Measurements from ENCODE around the gene CASZ1.

The CASZ1 gene

GRCh38 chr1:10724948-10725847 lies 71.2 kb downstream of the CASZ1 start:
- DNase-seq, result peak; percentile 66

DNA sequence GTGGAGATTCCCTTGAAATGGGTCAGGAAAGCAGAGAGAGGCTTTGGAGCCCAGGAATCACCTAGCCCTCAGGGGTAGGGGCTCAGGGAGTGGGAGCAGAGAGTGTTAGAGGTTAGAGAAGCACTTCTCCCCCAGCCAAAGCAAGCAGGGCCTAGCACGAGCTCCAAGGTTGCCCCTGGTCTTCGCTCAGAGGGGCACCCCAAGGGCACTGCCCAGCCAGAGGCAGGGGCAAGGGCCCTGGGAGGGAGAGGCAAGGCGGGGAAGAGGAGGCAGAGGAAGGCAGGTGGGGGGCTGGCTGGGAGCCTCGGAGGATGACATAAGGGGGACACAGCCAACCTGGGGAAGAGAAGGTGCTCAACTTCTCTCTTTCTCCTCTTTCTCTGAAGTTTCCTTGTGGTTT lies 71.9 kb downstream of the CASZ1 start:
- DNase-seq, result no peak

GRCh38 chr1:10724052-10724494 lies 72.4 kb downstream of the CASZ1 start:
- DNase-seq, result peak; percentile 82

DNA sequence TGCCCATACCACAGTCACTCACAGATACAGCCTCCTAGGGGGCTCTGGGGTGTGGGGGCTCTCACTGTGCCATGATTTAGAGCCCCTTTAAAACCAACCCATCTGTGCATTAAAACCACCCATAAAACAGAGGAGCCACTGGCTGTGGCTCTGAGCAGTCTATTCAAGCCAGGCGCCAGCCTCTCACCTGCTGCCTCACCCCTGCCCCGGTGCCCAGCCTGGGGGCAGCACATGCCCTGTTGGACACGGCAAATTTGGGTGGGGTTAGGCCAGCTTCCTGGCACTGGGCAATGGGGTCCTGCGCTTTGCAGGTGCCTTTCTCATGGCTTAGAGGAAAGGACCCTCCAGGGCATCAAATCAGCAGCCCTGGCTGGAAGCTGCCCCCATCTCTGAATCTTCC lies 73.1 kb downstream of the CASZ1 start:
- DNase-seq, result no peak

DNA sequence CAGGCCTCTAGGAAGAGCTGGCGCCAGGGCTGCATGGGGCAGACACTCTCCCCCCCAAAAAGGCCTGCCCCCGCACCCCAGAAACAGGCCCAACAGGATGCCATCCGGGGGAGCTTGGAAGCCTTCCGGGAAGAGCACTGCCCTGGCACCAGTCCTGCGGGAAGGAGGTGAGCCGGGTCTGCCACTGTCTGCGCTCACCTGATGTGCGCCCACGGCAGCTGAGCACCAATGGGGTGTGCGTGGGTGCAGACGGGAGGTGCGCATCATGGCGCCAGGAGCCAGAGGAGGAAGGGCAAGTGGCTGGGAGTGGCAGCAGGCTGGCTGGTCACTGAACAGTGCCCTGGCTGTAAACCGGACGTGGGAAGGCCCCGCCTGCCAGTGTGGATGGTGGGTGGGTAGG lies 73.6 kb downstream of the CASZ1 start:
- DNase-seq, result no peak

DNA sequence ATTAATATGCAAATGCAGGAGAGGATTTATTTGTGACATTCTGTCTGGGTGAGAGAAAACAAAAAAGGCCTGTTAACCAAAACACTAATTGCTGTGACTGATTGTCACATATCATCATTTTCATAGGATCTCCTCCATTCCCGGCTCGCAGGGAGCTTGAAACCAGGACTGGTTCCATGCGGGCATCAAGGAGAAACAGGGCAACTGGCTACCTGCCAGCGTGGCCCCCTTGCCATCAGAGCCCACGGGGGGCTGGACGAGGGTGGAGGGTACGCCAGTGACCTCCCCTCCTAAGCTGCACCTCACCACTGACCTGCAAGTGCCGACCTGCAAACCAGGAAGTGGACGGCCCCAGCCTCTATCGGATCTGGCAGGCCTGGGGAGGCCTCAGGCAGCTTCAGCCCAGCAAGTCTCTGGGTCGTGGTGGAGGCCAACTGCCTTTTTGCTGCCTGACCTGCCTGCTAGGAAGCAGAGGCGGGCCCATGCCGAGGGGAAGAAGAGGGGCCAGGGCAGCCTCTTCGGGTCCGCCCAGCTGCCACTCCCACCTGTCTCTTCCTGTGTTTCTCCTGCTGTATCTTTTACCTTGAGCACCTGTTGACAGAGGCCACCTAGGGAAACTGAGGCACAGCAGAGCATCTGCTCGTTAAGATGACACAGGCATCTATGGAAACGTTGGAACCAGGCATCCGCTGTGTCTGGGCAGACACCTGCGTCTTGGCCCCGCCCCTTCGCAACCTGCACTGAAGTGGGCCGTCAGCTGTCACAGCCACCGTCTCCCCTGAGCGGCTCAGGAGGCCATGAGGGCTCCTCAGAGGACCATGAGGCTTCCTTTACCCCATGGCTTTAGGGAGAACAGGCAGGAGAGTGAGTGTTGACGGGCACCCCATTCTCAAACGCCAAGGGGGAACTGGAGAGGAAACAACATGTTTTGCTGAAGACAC lies 74.8 kb downstream of the CASZ1 start:
- DNase-seq, result no peak

DNA sequence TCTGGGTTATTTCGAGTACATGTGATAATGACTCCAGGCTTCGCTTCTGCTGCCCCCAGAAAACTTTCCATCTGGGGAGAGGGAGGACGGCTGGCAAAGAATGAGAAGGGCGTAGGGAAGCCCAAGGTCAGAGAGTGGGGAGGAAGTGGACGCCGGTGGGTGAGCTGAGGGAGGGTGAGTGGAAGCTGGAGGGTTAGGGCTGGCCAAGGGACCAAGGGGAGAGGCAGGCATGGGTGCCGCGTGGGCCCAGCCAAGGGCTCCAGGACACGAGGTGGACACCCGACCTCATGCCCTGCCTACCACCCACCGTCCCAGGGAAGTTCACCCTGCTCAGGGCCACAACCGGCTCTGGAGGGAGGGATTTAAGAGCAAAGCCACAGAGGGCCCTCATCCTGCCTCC lies 75.8 kb downstream of the CASZ1 start:
- DNase-seq, result no peak

- no peak for DNase-seq
Observed at GRCh38 chr1:10718083-10718415, 78.4 kb downstream of the CASZ1 start.

- no peak for DNase-seq
Observed at GRCh38 chr1:10717296-10718082, 79.0 kb downstream of the CASZ1 start.

DNA sequence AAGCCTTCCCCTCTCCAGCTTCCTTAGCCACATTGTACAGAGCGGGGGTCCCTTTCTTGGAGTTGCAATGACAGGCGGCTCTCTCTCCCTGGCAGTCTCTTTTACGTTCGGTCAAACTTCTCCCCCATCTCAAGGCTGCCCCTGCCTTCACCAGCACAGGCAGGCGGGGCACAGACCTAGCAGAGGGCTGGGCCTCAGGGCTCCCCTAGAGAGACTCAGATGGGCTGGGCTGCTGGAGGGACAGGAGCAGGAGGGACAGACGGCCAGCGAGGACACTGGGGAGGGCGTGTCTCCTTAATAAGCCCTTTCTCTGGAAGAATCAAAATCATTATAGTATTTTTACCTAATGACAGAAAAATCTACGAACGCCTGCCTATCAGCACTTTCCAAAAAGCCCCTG lies 79.6 kb downstream of the CASZ1 start:
- DNase-seq, result no peak

- DNase-seq, result no peak
Observed at GRCh38 chr1:10714337-10715114, 81.9 kb downstream of the CASZ1 start.

GRCh38 chr1:10713614-10714013 lies 82.8 kb downstream of the CASZ1 start:
- no peak for DNase-seq

- no peak for DNase-seq
Observed at GRCh38 chr1:10712568-10713362, 83.7 kb downstream of the CASZ1 start.

DNA sequence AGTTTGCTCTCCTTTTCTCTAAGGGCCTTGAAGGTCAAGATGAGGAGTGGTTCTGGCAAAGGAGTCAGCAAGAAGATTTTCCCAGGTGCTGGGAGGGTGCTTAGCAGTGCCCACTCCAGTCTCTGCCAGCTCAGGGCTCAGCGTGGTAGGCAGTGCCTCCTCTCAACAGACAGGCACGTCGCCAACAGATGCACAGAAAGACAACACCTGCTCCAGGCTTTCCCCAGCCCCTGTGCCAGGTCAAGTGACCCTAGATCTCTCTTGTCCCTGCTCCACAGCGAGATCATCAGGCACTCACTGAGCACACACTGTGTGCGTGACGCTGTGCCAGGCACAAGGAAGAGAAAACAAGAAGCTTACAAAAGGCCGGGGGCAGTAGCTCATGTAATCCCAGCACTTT lies 86.0 kb downstream of the CASZ1 start:
- peak; percentile 83 for DNase-seq

GRCh38 chr1:10709646-10710045 lies 86.8 kb downstream of the CASZ1 start:
- DNase-seq, result no peak

- no peak for DNase-seq
Observed at GRCh38 chr1:10709165-10709564, 87.3 kb downstream of the CASZ1 start.

DNA sequence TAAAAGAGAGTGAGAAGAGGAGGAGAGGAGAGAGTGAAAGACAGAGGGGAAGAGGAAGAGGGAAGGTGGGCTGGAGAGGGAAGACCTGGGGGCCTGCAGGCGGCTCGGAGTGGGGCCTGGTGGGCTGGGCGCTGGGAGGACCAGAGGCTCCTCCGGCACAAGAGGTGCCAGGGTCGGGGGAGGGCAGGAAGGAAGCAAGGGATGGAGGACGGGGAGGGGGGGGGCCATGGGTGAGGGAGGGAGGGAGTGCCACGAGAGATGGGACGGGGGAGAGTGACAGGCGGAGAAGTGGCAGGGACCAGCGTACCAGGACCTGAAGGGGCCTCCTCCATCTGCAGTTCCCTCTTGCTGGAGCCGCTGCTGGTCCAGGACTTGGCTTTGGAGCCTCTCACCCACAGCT lies 87.7 kb downstream of the CASZ1 start:
- DNase-seq, result no peak

DNA sequence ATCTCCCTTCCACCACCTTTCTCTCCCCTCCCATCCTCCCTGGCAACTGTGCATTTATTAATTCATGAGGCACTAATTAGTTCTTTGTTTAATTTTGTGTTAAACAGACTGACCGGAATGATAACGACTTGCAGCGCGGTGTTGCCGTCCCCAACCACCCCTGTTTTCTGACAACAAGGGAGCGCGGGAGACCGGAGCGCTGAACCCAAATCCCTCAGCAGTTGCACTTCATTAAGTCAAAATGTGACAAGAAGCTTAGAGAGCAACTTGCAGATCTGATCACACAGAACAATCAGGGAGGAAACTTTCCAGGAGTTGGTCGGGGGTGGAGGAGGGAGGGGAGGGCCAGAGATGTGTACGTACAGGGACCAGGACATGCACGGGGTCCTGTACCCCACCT lies 89.2 kb downstream of the CASZ1 start:
- DNase-seq, result no peak

GRCh38 chr1:10706376-10706913 lies 90.0 kb downstream of the CASZ1 start:
- DNase-seq, result no peak

DNA sequence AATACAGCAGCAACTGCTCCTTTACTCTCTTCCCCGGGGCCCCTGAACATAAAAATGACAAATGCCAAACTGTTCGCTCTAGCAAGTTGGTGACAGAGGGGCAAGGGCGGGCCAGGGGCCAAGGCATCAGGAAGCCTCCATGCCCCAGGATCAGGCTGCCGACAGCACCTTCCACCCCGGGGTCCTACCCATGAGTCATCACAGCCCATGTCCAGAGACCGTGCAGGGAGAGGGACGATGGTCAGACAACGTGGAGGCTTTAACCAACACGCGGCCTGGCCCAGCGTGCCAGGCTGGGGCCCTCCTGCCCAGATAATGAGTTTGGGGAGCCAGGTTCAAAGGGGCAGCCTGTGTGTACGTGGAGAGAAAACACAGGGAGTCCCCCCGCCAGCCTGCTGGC lies 90.5 kb downstream of the CASZ1 start:
- no peak for DNase-seq

DNA sequence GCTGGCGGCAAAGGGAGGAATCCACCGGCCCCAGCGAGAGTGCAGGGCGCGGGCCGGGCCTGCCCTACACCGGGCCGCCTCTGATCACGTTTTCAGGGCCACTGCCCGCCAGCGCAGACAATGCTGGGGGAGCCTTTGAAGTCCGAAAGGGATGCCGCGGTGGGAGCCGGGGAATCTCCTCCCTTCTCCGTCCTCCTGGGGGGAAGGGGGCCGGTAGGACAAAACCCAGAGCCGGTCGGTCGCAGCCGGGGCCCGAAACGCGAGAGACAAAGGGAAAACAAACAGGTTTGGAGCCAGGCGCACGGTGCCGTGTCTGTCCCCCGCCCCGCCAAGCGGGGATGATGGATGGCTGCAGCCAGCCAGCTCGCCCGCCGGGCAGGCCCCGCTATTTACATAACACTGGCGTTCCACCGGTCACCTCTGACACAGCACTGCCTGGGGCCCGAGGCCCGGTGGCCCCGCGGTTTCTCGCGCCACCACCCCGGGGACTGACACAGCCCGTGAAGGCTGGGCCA lies 92.0 kb downstream of the CASZ1 start:
- no peak for DNase-seq

All from NCI-H1092 (cell line).